ENCODE results near the gene PPP1R7.

The PPP1R7 gene

GRCh38 chr2:241141214-241141770 lies 9.0 kb upstream of the PPP1R7 start:
- no peak for DNase-seq

GRCh38 chr2:241142063-241142462 lies 8.2 kb upstream of the PPP1R7 start:
- no peak for DNase-seq

- DNase-seq = no peak
Measured at GRCh38 chr2:241142593-241142992, 7.7 kb upstream of the PPP1R7 start.

- DNase-seq = no peak
Measured at GRCh38 chr2:241146286-241146685, 4.0 kb upstream of the PPP1R7 start.

- DNase-seq = no peak
Measured at GRCh38 chr2:241147336-241147735, 2.9 kb upstream of the PPP1R7 start.

GRCh38 chr2:241148239-241148638 lies 2.0 kb upstream of the PPP1R7 start:
- DNase-seq = no peak

GRCh38 chr2:241148891-241149674 lies 1.2 kb upstream of the PPP1R7 start, which contains the start of gene PASK:
PASK (minus strand) TSS chr2:241149472; CDS start chr2:241143032, 6,440 bp downstream.
- DNase-seq = peak; percentile 93

GRCh38 chr2:241149675-241149924 lies 667 bp upstream of the PPP1R7 start:
- DNase-seq = no peak

- no peak for DNase-seq
Measured at GRCh38 chr2:241150660-241151530, 628 bp downstream of the PPP1R7 start.

- DNase-seq = no peak
Measured at GRCh38 chr2:241151934-241152660, 1.8 kb downstream of the PPP1R7 start.

GRCh38 chr2:241153616-241154015 lies 3.3 kb downstream of the PPP1R7 start:
- no peak for DNase-seq

- no peak for DNase-seq
Measured at GRCh38 chr2:241154915-241155314, 4.6 kb downstream of the PPP1R7 start.

- no peak for DNase-seq
Measured at GRCh38 chr2:241155936-241156335, 5.7 kb downstream of the PPP1R7 start.

- no peak for DNase-seq
Measured at GRCh38 chr2:241156971-241157441, 6.7 kb downstream of the PPP1R7 start.

GRCh38 chr2:241157841-241158545 lies 7.7 kb downstream of the PPP1R7 start:
- no peak for DNase-seq

GRCh38 chr2:241158546-241158900 lies 8.3 kb downstream of the PPP1R7 start:
- no peak for DNase-seq

- no peak for DNase-seq
Measured at GRCh38 chr2:241159116-241159515, 8.8 kb downstream of the PPP1R7 start.

- no peak for DNase-seq
Measured at GRCh38 chr2:241160318-241160717, 10.1 kb downstream of the PPP1R7 start.

- DNase-seq = no peak
Measured at GRCh38 chr2:241161646-241162281, 11.5 kb downstream of the PPP1R7 start.

- no peak for DNase-seq
Measured at GRCh38 chr2:241163601-241164118, 13.4 kb downstream of the PPP1R7 start.

GRCh38 chr2:241168366-241168765 lies 18.1 kb downstream of the PPP1R7 start:
- DNase-seq = no peak

- DNase-seq = no peak
Measured at GRCh38 chr2:241173557-241173956, 23.3 kb downstream of the PPP1R7 start.
